Coronary artery (tissue), 2 donors: ENCODE measurements around the gene DIAPH2.

ENCODE experiments used
- DNase-seq: peaks from one replicate; pipeline ENCODE4 v3.0.0-alpha.2; 2017; ENCODE audit warnings: low spot score
- H3K27ac ChIP-seq, 2 donors: fragments of 200-600 bp; sonication (generic); one replicate each; pipeline ENCODE4 v1.5.1; 2016 to 2019
- H3K4me3 ChIP-seq: fragments of 200-600 bp; sonication (generic); 2 replicates; pipeline ENCODE4 v1.5.1; 2016; ENCODE audit warnings: mild to moderate bottlenecking, moderate library complexity
- CTCF ChIP-seq: fragments of 200-600 bp; sonication (generic); IDR thresholded peaks from one replicate; pipeline ENCODE4 v1.5.1; 2019; ENCODE audit warnings: antibody characterized with exemption

Gene DIAPH2

GRCh38 chrX:97284531-97284930, 599.9 kb downstream of the DIAPH2 start:
- DNase-seq: no peak
- H3K27ac ChIP-seq: no peak overlapping the region
- no peak for TF ChIP-seq CTCF
- no peak overlapping the region for H3K4me3 ChIP-seq

GRCh38 chrX:97290199-97290598, 605.6 kb downstream of the DIAPH2 start:
- no peak overlapping the region for H3K27ac ChIP-seq
- no peak for DNase-seq
- no peak overlapping the region for H3K4me3 ChIP-seq
- TF ChIP-seq CTCF: no peak

- Histone ChIP-seq H3K4me3 (no peak overlapping the region), H3K27ac (no peak overlapping the region)
- DNase-seq: no peak
- TF ChIP-seq CTCF: no peak
Observed at GRCh38 chrX:97294041-97294440, 609.4 kb downstream of the DIAPH2 start.

GRCh38 chrX:97295954-97296353, 611.3 kb downstream of the DIAPH2 start:
- Histone ChIP-seq H3K4me3 (no peak overlapping the region), H3K27ac (no peak overlapping the region)
- TF ChIP-seq CTCF: no peak
- no peak for DNase-seq

GRCh38 chrX:97306771-97307470, 622.3 kb downstream of the DIAPH2 start:
- no peak for TF ChIP-seq CTCF
- DNase-seq: no peak
- no peak overlapping the region for H3K27ac ChIP-seq
- no peak overlapping the region for H3K4me3 ChIP-seq

- Histone ChIP-seq H3K27ac (no peak overlapping the region), H3K4me3 (no peak overlapping the region)
- TF ChIP-seq CTCF: no peak
- no peak for DNase-seq
Observed at GRCh38 chrX:97308171-97308570, 623.5 kb downstream of the DIAPH2 start.

- no peak for TF ChIP-seq CTCF
- H3K27ac ChIP-seq: no peak overlapping the region
- no peak for DNase-seq
- H3K4me3 ChIP-seq: no peak overlapping the region
Observed at GRCh38 chrX:97309487-97310116, 625.0 kb downstream of the DIAPH2 start.
